Activated naive CD4-positive, alpha-beta T cell (primary cell): ENCODE results near the gene BLTP2.

ENCODE experiments used
- DNase-seq, 4 experiments: peaks; one replicate each; lab custom pipeline; 2025; lab: John Stamatoyannopoulos, UW

Gene BLTP2

GRCh38 chr17:28598799-28599310 lies 46.1 kb downstream of the BLTP2 start, which contains the start of gene SPAG5:
TSS of gene SPAG5 (minus strand) at chr17:28599025. CDS start at chr17:28598946, 79 bp downstream.
- DNase-seq, result peak; percentile 82 to 95 (median 90)

GRCh38 chr17:28598389-28598788 lies 46.6 kb downstream of the BLTP2 start:
- no peak for DNase-seq

- no peak for DNase-seq
These were observed 47.2 kb downstream of the BLTP2 start for GRCh38 chr17:28597606-28598383.
